Germinal center (tissue), 1 donor: Measurements from ENCODE around the gene NLRX1.
A peak's percentile ranks its signal among the peaks of the same experiment; 100 is the strongest.
"Not testable (repeated sequence)": the region's sequence is repeated elsewhere in the genome, so short reads cannot be mapped to it uniquely, and the experiment has no call there.

ENCODE experiments used
- DNase-seq: peaks from one replicate; pipeline ENCODE4 v3.0.0; 2012; ENCODE audit warnings: mixed read lengths, low spot score

Gene NLRX1

GRCh38 chr11:119206511-119207414, 38.2 kb downstream of the NLRX1 start:
- peak; percentile 64 for DNase-seq

- DNase-seq: no peak
Measured at GRCh38 chr11:119207415-119207960, 39.0 kb downstream of the NLRX1 start.

GRCh38 chr11:119209186-119209585, 40.7 kb downstream of the NLRX1 start:
- no peak for DNase-seq

- no peak for DNase-seq
Measured at GRCh38 chr11:119210050-119210449, 41.5 kb downstream of the NLRX1 start.

- DNase-seq: no peak
Measured at GRCh38 chr11:119218141-119218878, 49.8 kb downstream of the NLRX1 start.

GRCh38 chr11:119222308-119222707, 53.8 kb downstream of the NLRX1 start:
- no peak for DNase-seq

- no peak for DNase-seq
Measured at GRCh38 chr11:119222891-119223290, 54.4 kb downstream of the NLRX1 start.

GRCh38 chr11:119223856-119224255, 55.3 kb downstream of the NLRX1 start:
- no peak for DNase-seq

- not testable (repeated sequence) for DNase-seq
Measured at GRCh38 chr11:119228535-119229287, 60.2 kb downstream of the NLRX1 start.

- no peak for DNase-seq
Measured at GRCh38 chr11:119229288-119229672, 60.8 kb downstream of the NLRX1 start.

- no peak for DNase-seq
Measured at GRCh38 chr11:119229741-119230140, 61.2 kb downstream of the NLRX1 start.
